Skeletal muscle tissue (tissue), 4 donors: Measurements from ENCODE around the gene GRID1. TPM values are rescaled to one million over a fixed set of nuclear protein-coding genes. Genes with fewer than 3 reads are reported as not detected.
"Not testable (repeated sequence)": the region's sequence is repeated elsewhere in the genome, so short reads cannot be mapped to it uniquely, and the experiment has no call there.

Source experiments
- H3K27ac ChIP-seq: one replicate; pipeline ENCODE4 v1.7.0; 2013; ENCODE audit warnings: mild to moderate bottlenecking, low read depth, low read length, inconsistent platforms
- H3K27me3 ChIP-seq, 3 donors: one replicate each; pipeline ENCODE4 v1.7.0; 2013; ENCODE audit warnings: low read length in 3 of 3; ENCODE audit not compliant: control insufficient read depth in 3 of 3, insufficient read depth in 3 of 3
- H3K36me3 ChIP-seq, 3 donors: one replicate each; pipeline ENCODE4 v1.7.0; 2013; ENCODE audit warnings: low read length in 3 of 3; ENCODE audit not compliant: control insufficient read depth in 3 of 3, insufficient read depth in 3 of 3
- H3K4me1 ChIP-seq, 3 donors: one replicate each; pipeline ENCODE4 v1.7.0; 2013; ENCODE audit warnings: low read length in 3 of 3, mild to moderate bottlenecking in 3 of 3; ENCODE audit not compliant: control insufficient read depth in 3 of 3, insufficient read depth in 3 of 3
- H3K4me3 ChIP-seq, 3 donors: one replicate each; pipeline ENCODE4 v1.7.0; 2013; ENCODE audit warnings: low read length in 3 of 3
- H3K9ac ChIP-seq, 3 donors: one replicate each; pipeline ENCODE4 v1.7.0; 2013; ENCODE audit warnings: low read length in 3 of 3, mild to moderate bottlenecking in 3 of 3, moderate library complexity in 2 of 3, low read depth in 1 of 3
- H3K9me3 ChIP-seq, 3 donors: one replicate each; pipeline ENCODE4 v1.7.0; 2013; ENCODE audit warnings: low read length in 3 of 3; ENCODE audit not compliant: control insufficient read depth in 3 of 3
- total RNA-seq: library from RNA; depleted of rRNA; stranded (reverse); fragments of >200 nt; gene quantifications from one replicate; pipeline ENCODE4 v1.2.3, GENCODE V29; 2014
- donor health status: Osteomylitis.

Gene GRID1
- total RNA-seq, 1 donor from 2014 or later = 2.1 TPM

GRCh38 chr10:85734791-85735190 lies 631.8 kb downstream of the GRID1 start:
- H3K4me1 ChIP-seq = no peaks in the 10 kb centered on the region
- no peak overlapping the region for H3K27ac ChIP-seq
- H3K36me3 ChIP-seq = no peaks in the 10 kb centered on the region
- peaks cover 0 to 4% (median 0%) of the 10 kb centered on the region in 3 donors for H3K9me3 ChIP-seq
- H3K27me3 ChIP-seq = no peaks in the 10 kb centered on the region
- H3K4me3 ChIP-seq = no peak overlapping the region
- H3K9ac ChIP-seq = no peak overlapping the region

GRCh38 chr10:85724215-85724614 lies 642.4 kb downstream of the GRID1 start:
- no peaks in the 10 kb centered on the region for H3K27me3 ChIP-seq
- H3K27ac ChIP-seq = no peak overlapping the region
- no peaks in the 10 kb centered on the region for H3K36me3 ChIP-seq
- H3K4me1 ChIP-seq = no peaks in the 10 kb centered on the region
- H3K4me3 ChIP-seq = no peak overlapping the region
- H3K9me3 ChIP-seq = no peaks in the 10 kb centered on the region
- no peak overlapping the region for H3K9ac ChIP-seq

- H3K4me1 ChIP-seq = no peaks in the 10 kb centered on the region
- H3K27ac ChIP-seq = no peak overlapping the region
- H3K36me3 ChIP-seq = no peaks in the 10 kb centered on the region
- no peaks in the 10 kb centered on the region for H3K9me3 ChIP-seq
- no peaks in the 10 kb centered on the region for H3K27me3 ChIP-seq
- no peak overlapping the region for H3K4me3 ChIP-seq
- no peak overlapping the region for H3K9ac ChIP-seq
These were observed 645.5 kb downstream of the GRID1 start for GRCh38 chr10:85720931-85721590.

GRCh38 chr10:85719408-85719807 lies 647.2 kb downstream of the GRID1 start:
- Histone ChIP-seq H3K9me3 (no peaks in the 10 kb centered on the region), H3K4me3 (no peak overlapping the region), H3K27me3 (no peaks in the 10 kb centered on the region), H3K4me1 (no peaks in the 10 kb centered on the region), H3K9ac (no peak overlapping the region), H3K36me3 (no peaks in the 10 kb centered on the region), H3K27ac (no peak overlapping the region)

- no peak overlapping the region for H3K9ac ChIP-seq
- H3K27ac ChIP-seq = no peak overlapping the region
- peaks cover 0 to 3% (median 0%) of the 10 kb centered on the region in 3 donors for H3K9me3 ChIP-seq
- H3K36me3 ChIP-seq = no peaks in the 10 kb centered on the region
- no peaks in the 10 kb centered on the region for H3K27me3 ChIP-seq
- H3K4me1 ChIP-seq = no peaks in the 10 kb centered on the region
- no peak overlapping the region for H3K4me3 ChIP-seq
These were observed 652.7 kb downstream of the GRID1 start for GRCh38 chr10:85713885-85714284.

- H3K27me3 ChIP-seq = no peaks in the 10 kb centered on the region
- H3K4me1 ChIP-seq = no peaks in the 10 kb centered on the region
- no peak overlapping the region for H3K4me3 ChIP-seq
- H3K9ac ChIP-seq = no peak overlapping the region
- no peaks in the 10 kb centered on the region for H3K9me3 ChIP-seq
- H3K27ac ChIP-seq = no peak overlapping the region
- H3K36me3 ChIP-seq = no peaks in the 10 kb centered on the region
These were observed 663.8 kb downstream of the GRID1 start for GRCh38 chr10:85702768-85703167.

GRCh38 chr10:85699066-85699465 lies 667.5 kb downstream of the GRID1 start:
- not testable (repeated sequence) for H3K27ac ChIP-seq, H3K36me3 ChIP-seq, H3K9ac ChIP-seq, H3K4me1 ChIP-seq, H3K4me3 ChIP-seq, H3K9me3 ChIP-seq, H3K27me3 ChIP-seq

GRCh38 chr10:85696893-85697292 lies 669.7 kb downstream of the GRID1 start:
- no peaks in the 10 kb centered on the region for H3K27me3 ChIP-seq
- H3K27ac ChIP-seq = no peak overlapping the region
- H3K9ac ChIP-seq = no peak overlapping the region
- no peak overlapping the region for H3K4me3 ChIP-seq
- no peaks in the 10 kb centered on the region for H3K9me3 ChIP-seq
- no peaks in the 10 kb centered on the region for H3K4me1 ChIP-seq
- no peaks in the 10 kb centered on the region for H3K36me3 ChIP-seq

GRCh38 chr10:85682621-85683020 lies 684.0 kb downstream of the GRID1 start:
- no peaks in the 10 kb centered on the region for H3K36me3 ChIP-seq
- no peak overlapping the region for H3K27ac ChIP-seq
- H3K27me3 ChIP-seq = no peaks in the 10 kb centered on the region
- H3K9ac ChIP-seq = no peak overlapping the region
- H3K4me1 ChIP-seq = no peaks in the 10 kb centered on the region
- no peak overlapping the region for H3K4me3 ChIP-seq
- no peaks in the 10 kb centered on the region for H3K9me3 ChIP-seq

- no peak overlapping the region for H3K9ac ChIP-seq
- no peaks in the 10 kb centered on the region for H3K9me3 ChIP-seq
- no peaks in the 10 kb centered on the region for H3K4me1 ChIP-seq
- H3K27me3 ChIP-seq = no peaks in the 10 kb centered on the region
- H3K4me3 ChIP-seq = no peak overlapping the region
- no peaks in the 10 kb centered on the region for H3K36me3 ChIP-seq
- H3K27ac ChIP-seq = no peak overlapping the region
These were observed 686.9 kb downstream of the GRID1 start for GRCh38 chr10:85679710-85680109.
